Activated CD8-positive, alpha-beta T cell treated with anti-CD3 and anti-CD28 coated beads, Interleukin-2, amount 10 ng/mL, durations not matched to agents 7 days and 5 days (primary cell): ENCODE results near the gene ZNF93. TPM values are rescaled to one million over a fixed set of nuclear protein-coding genes. Genes with fewer than 3 reads are reported as not detected.

Source experiments
- total RNA-seq, 2 experiments: library from RNA; stranded (reverse); gene quantifications; one replicate each; pipeline ENCODE4 v1.2.3, GENCODE V29; 2021

Gene ZNF93
- total RNA-seq, 2 experiments from 2014 or later = 15.8 to 17.9 TPM

Other genes starting within 250 kb of the ZNF93 start
- gene ATP13A1, start 237.3 kb upstream of the ZNF93 start, total RNA-seq = 10 to 100 TPM; 78.6 to 78.8 TPM
- 10 to 100 TPM; 74.2 to 87.8 TPM for gene ZNF101, start 232.1 kb upstream of the ZNF93 start, total RNA-seq
- gene ZNF14, start 167.8 kb upstream of the ZNF93 start, total RNA-seq = 1 to 10 TPM; 6.9 TPM
- gene ZNF506, start 79.2 kb upstream of the ZNF93 start, total RNA-seq = 10 to 100 TPM; 22.4 to 25.1 TPM
- 10 to 100 TPM; 15.7 to 17.5 TPM for gene ZNF253, start 35.1 kb upstream of the ZNF93 start, total RNA-seq
- gene ZNF682, start 138.6 kb downstream of the ZNF93 start, total RNA-seq = 10 to 100 TPM; 10.9 to 13.6 TPM
- gene ZNF90, start 177.1 kb downstream of the ZNF93 start, total RNA-seq = 10 to 100 TPM; 16.2 to 17.0 TPM